ENCODE data around the gene KRT74. TPM values are rescaled to one million over a fixed set of nuclear protein-coding genes. Genes with fewer than 3 reads are reported as not detected.

The KRT74 gene
- total and polyA plus RNA-seq, 9 of the 15 experiments (the other 6 are each of a cell fraction or from before 2014, with no cell fraction given), result not detected

- ATAC-seq (peak; percentile 78), FAIRE-seq (no peak), DNase-seq (ENCODE audit: extremely low read depth in 1 of 4, low spot score in 3 of 4) (peak; percentile 36 to 53 (median 45))
- no TSS peak for BruUV-seq (replicated peaks)
- no peak overlapping the region for H2AFZ ChIP-seq (ENCODE audit: low read depth, low read length)
- H3K4me3 ChIP-seq, result no peak overlapping the region
- TF ChIP-seq POLR2AphosphoS2 (IDR thresholded peaks at IDR 0.05; ENCODE audit: low read length) (no peak), VEZF1 (CRISPR knock-in tag; IDR thresholded peaks at IDR 0.05) (peak; percentile 32; the same call in 1 of the 2 replicates), SNIP1 (IDR thresholded peaks at IDR 0.05; ENCODE audit: low read depth) (no peak), PBX2 (CRISPR knock-in tag; IDR thresholded peaks at IDR 0.05; ENCODE audit: low read depth) (peak; percentile 67), PBX2 (tag; conservative IDR thresholded peaks at IDR 0.05; ENCODE audit: low read depth) (peak; percentile 93), RFX1 (IDR thresholded peaks at IDR 0.05) (peak; percentile 77), MEIS2 (IDR thresholded peaks at IDR 0.05; ENCODE audit: partially characterized antibody) (peak; percentile 45)
- TF ChIP-seq, protein P1, sequence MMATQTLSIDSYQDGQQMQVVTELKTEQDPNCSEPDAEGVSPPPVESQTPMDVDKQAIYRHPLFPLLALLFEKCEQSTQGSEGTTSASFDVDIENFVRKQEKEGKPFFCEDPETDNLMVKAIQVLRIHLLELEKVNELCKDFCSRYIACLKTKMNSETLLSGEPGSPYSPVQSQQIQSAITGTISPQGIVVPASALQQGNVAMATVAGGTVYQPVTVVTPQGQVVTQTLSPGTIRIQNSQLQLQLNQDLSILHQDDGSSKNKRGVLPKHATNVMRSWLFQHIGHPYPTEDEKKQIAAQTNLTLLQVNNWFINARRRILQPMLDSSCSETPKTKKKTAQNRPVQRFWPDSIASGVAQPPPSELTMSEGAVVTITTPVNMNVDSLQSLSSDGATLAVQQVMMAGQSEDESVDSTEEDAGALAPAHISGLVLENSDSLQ (IDR thresholded peaks at IDR 0.05), result peak; percentile 97
- no peaks in the 10 kb centered on the region for H3K36me3 ChIP-seq (ENCODE audit: control insufficient read depth, insufficient read depth, low read length)
- peaks cover 0 to 4% of the 10 kb centered on the region in 2 experiments; a peak in 2 of 5 replicates for H3K4me1 ChIP-seq (replicated peaks in 1 of 2; ENCODE audit: control insufficient read depth in 2 of 2, insufficient read depth in 2 of 2, low read length in 2 of 2)
- WGBS (ENCODE audit: insufficient coverage, low coverage, missing lambda C conversion rate), result 0% methylated on average over 4 of the region's 8 CpGs
- ChIA-PET POLR2A (interaction anchor here (0.6 to 1.0 kb wide), 5 partner anchors 21 to 1368 kb away, joined by 3 to 4 read pairs (median 4); no protein-coding TSS in a partner anchor), CTCF (ENCODE audit: low intra/inter-chr PET ratio) (no interaction called here)
- H3K9me1 ChIP-seq (ENCODE audit: control insufficient read depth, insufficient read depth, low read length), result peaks cover 3% of the 10 kb centered on the region
- in situ Hi-C loops (cut with MboI), result no loop called here
- H3K79me2 ChIP-seq (ENCODE audit: control insufficient read depth, insufficient read depth, low read length), result no peaks in the 10 kb centered on the region
- intact Hi-C loops (cut with micrococcal nuclease), result no loop called here
- peaks cover 18% of the 10 kb centered on the region; the same call in 1 of the 2 replicates for H4K20me1 ChIP-seq (replicated peaks; ENCODE audit: control insufficient read depth, insufficient read depth, low read length)
- H3K27ac ChIP-seq (ENCODE audit: extremely low read depth, low read depth, low read length), result no peak overlapping the region
- peaks cover 14 to 60% of the 10 kb centered on the region in 2 experiments; a peak in 4 of 5 replicates for H3K27me3 ChIP-seq (ENCODE audit: control insufficient read depth in 2 of 2, insufficient read depth in 2 of 2, low read length in 2 of 2)
- H3K9ac ChIP-seq (ENCODE audit: insufficient read depth in 1 of 2, low read depth in 2 of 2, low read length in 2 of 2), result peak overlapping the region in 1 of 2 experiments; percentile 43; a peak in 1 of 4 replicates
- no peak overlapping the region for H3K4me2 ChIP-seq (ENCODE audit: insufficient read depth, low read length)
- H3K9me3 ChIP-seq (replicated peaks; ENCODE audit: control insufficient read depth, insufficient read depth, low read depth, low read length), result no peaks in the 10 kb centered on the region
Observed at GRCh38 chr12:52566847-52567291, 6.8 kb downstream of the KRT74 start.
